Measurements from ENCODE around the gene RNF168.

RNF168 gene

DNA sequence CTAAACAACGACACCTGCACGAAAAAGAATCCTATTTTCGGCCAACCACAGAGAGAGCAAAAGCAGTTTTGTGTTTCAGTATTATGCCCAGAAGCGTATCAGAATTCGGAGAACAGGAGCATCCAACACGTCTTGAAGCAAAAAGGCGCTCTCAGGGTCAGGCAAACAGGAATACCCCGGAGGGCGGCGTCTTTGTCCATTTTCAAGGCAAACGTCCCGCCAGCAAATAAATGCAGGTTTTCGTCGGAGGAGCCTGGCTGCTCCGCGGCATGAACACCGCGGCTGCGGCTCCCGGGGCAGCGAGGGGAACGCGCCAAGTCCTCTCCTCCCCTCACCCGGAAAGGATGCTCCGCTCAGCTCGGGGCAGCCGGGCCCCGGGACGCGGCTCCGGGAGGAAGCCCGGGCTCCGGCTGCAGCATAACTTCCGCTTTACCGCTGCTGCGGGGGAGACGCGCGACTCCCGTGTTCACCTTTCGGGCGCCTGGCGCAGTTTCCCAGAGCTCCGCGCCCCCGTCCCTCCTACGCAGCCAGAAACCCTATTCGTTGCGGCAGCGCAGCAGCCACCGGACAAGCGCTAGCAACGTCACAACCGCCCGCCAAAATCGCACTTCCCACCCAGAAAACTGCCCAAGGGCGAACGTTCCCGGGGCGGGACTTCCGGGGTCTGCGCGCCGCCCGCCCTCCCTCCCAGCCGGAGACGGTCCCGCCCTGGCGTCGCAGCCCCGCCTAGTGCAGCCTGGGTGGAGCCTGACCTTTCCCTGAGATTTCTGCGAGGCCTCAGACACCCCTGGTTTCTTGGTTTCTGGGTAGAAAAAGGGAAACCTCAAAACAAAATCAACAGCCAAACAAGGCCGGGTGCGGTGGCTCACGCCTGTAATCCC lies at the start of gene RNF168 (continued):
- TF ChIP-seq, protein P1, sequence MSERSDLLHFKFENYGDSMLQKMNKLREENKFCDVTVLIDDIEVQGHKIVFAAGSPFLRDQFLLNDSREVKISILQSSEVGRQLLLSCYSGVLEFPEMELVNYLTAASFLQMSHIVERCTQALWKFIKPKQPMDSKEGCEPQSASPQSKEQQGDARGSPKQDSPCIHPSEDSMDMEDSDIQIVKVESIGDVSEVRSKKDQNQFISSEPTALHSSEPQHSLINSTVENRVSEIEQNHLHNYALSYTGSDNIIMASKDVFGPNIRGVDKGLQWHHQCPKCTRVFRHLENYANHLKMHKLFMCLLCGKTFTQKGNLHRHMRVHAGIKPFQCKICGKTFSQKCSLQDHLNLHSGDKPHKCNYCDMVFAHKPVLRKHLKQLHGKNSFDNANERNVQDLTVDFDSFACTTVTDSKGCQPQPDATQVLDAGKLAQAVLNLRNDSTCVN (tag by site-specific recombination; optimal IDR thresholded peaks at IDR 0.05), result peak; percentile 97
- TF ChIP-seq ZNF843 (tag by site-specific recombination; IDR thresholded peaks at IDR 0.05) (no peak), ZBTB1 (tag by site-specific recombination; IDR thresholded peaks at IDR 0.05) (no peak), ZNF560 (tag by site-specific recombination; IDR thresholded peaks at IDR 0.05; ENCODE audit: borderline replicate concordance) (no peak), ZNF768 (tag by site-specific recombination; IDR thresholded peaks at IDR 0.05) (no peak), RBAK (tag by site-specific recombination; IDR thresholded peaks at IDR 0.05) (no peak), ZSCAN23 (tag by site-specific recombination; IDR thresholded peaks at IDR 0.05) (no peak), ZNF610 (tag by site-specific recombination; IDR thresholded peaks at IDR 0.05; ENCODE audit: borderline replicate concordance) (peak; percentile 54; the same call in 1 of the 2 replicates), ZBTB49 (tag by site-specific recombination; IDR thresholded peaks at IDR 0.05; ENCODE audit: low read depth) (no peak), ZNF214 (tag by site-specific recombination; IDR thresholded peaks at IDR 0.05; ENCODE audit: borderline replicate concordance) (no peak), ZNF518A (tag by site-specific recombination; conservative IDR thresholded peaks at IDR 0.05; ENCODE audit: low read depth) (no peak), ZXDB (tag by site-specific recombination; IDR thresholded peaks at IDR 0.05) (peak; percentile 76), ZBTB20 (tag by site-specific recombination; IDR thresholded peaks at IDR 0.05) (peak; percentile 99), ZSCAN18 (tag by site-specific recombination; IDR thresholded peaks at IDR 0.05) (no peak), ZNF280D (tag by site-specific recombination; IDR thresholded peaks at IDR 0.05) (no peak)
- TF ChIP-seq, protein P2, sequence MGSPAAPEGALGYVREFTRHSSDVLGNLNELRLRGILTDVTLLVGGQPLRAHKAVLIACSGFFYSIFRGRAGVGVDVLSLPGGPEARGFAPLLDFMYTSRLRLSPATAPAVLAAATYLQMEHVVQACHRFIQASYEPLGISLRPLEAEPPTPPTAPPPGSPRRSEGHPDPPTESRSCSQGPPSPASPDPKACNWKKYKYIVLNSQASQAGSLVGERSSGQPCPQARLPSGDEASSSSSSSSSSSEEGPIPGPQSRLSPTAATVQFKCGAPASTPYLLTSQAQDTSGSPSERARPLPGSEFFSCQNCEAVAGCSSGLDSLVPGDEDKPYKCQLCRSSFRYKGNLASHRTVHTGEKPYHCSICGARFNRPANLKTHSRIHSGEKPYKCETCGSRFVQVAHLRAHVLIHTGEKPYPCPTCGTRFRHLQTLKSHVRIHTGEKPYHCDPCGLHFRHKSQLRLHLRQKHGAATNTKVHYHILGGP (tag by site-specific recombination; IDR thresholded peaks at IDR 0.05), result no peak
- TF ChIP-seq, protein P3, sequence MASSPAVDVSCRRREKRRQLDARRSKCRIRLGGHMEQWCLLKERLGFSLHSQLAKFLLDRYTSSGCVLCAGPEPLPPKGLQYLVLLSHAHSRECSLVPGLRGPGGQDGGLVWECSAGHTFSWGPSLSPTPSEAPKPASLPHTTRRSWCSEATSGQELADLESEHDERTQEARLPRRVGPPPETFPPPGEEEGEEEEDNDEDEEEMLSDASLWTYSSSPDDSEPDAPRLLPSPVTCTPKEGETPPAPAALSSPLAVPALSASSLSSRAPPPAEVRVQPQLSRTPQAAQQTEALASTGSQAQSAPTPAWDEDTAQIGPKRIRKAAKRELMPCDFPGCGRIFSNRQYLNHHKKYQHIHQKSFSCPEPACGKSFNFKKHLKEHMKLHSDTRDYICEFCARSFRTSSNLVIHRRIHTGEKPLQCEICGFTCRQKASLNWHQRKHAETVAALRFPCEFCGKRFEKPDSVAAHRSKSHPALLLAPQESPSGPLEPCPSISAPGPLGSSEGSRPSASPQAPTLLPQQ (tag by site-specific recombination; IDR thresholded peaks at IDR 0.05), result 0 out of 2 replicates have a peak, but pooled peaks have one; percentile 27
- TF ChIP-seq, protein P4, sequence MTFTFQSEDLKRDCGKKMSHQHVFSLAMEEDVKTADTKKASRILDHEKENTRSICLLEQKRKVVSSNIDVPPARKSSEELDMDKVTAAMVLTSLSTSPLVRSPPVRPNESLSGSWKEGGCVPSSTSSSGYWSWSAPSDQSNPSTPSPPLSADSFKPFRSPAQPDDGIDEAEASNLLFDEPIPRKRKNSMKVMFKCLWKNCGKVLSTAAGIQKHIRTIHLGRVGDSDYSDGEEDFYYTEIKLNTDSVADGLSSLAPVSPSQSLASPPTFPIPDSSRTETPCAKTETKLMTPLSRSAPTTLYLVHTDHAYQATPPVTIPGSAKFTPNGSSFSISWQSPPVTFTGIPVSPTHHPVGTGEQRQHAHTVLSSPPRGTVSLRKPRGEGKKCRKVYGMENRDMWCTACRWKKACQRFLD (tag by site-specific recombination; IDR thresholded peaks at IDR 0.05), result no peak

All from HEK293 (cell line).